Measurements from ENCODE around the gene AKR1D1. TPM values are rescaled to one million over a fixed set of nuclear protein-coding genes. Genes with fewer than 3 reads are reported as not detected.

AKR1D1 gene
- total RNA-seq, 1 donor: not detected

- Histone ChIP-seq H3K9me3 (ENCODE audit: low read depth, low read length) (no peaks in the 10 kb centered on the region), H2AFZ (ENCODE audit: low read length) (no peak overlapping the region), H3K4me1 (ENCODE audit: insufficient read depth, low read length) (peaks cover 8% of the 10 kb centered on the region), H3K4me3 (ENCODE audit: insufficient read depth, low read length) (no peak overlapping the region), H4K20me1 (ENCODE audit: insufficient read depth, low read length) (no peaks in the 10 kb centered on the region), H3K4me2 (ENCODE audit: insufficient read depth, low read length) (no peak overlapping the region), H3K36me3 (ENCODE audit: insufficient read depth, low read length) (no peaks in the 10 kb centered on the region), H3K27ac (ENCODE audit: low read depth, low read length) (no peak overlapping the region), H3K27me3 (ENCODE audit: insufficient read depth, low read length) (no peaks in the 10 kb centered on the region), H3K79me2 (ENCODE audit: insufficient read depth, low read length) (no peaks in the 10 kb centered on the region)
- DNase-seq (ENCODE audit: insufficient read length, low spot score, missing footprints): no peak
- no peak for TF ChIP-seq CTCF (IDR thresholded peaks at IDR 0.05; ENCODE audit: extremely low read depth, low read depth, low read length)
These were observed 53.4 kb downstream of the AKR1D1 start for GRCh38 chr7:138129551-138130165.

GRCh38 chr7:138137423-138138171, 61.3 kb downstream of the AKR1D1 start:
- no peak for DNase-seq (ENCODE audit: insufficient read length, low spot score, missing footprints)
- no peaks in the 10 kb centered on the region for H3K4me1 ChIP-seq (ENCODE audit: insufficient read depth, low read length)
- H3K4me2 ChIP-seq (ENCODE audit: insufficient read depth, low read length): no peak overlapping the region
- H3K9me3 ChIP-seq (ENCODE audit: low read depth, low read length): no peaks in the 10 kb centered on the region
- no peak overlapping the region for H3K27ac ChIP-seq (ENCODE audit: low read depth, low read length)
- no peaks in the 10 kb centered on the region for H4K20me1 ChIP-seq (ENCODE audit: insufficient read depth, low read length)
- TF ChIP-seq CTCF (IDR thresholded peaks at IDR 0.05; ENCODE audit: extremely low read depth, low read depth, low read length): no peak
- no peaks in the 10 kb centered on the region for H3K79me2 ChIP-seq (ENCODE audit: insufficient read depth, low read length)
- H3K36me3 ChIP-seq (ENCODE audit: insufficient read depth, low read length): no peaks in the 10 kb centered on the region
- H2AFZ ChIP-seq (ENCODE audit: low read length): no peak overlapping the region
- H3K27me3 ChIP-seq (ENCODE audit: insufficient read depth, low read length): no peaks in the 10 kb centered on the region
- H3K4me3 ChIP-seq (ENCODE audit: insufficient read depth, low read length): no peak overlapping the region

GRCh38 chr7:138138244-138138643, 62.0 kb downstream of the AKR1D1 start:
- no peak for TF ChIP-seq CTCF (IDR thresholded peaks at IDR 0.05; ENCODE audit: extremely low read depth, low read depth, low read length)

GRCh38 chr7:138142583-138143201, 66.4 kb downstream of the AKR1D1 start:
- TF ChIP-seq CTCF (IDR thresholded peaks at IDR 0.05; ENCODE audit: extremely low read depth, low read depth, low read length): no peak
- Histone ChIP-seq H3K4me1 (ENCODE audit: insufficient read depth, low read length) (no peaks in the 10 kb centered on the region), H3K27me3 (ENCODE audit: insufficient read depth, low read length) (no peaks in the 10 kb centered on the region), H3K4me3 (ENCODE audit: insufficient read depth, low read length) (no peak overlapping the region), H2AFZ (ENCODE audit: low read length) (no peak overlapping the region), H3K4me2 (ENCODE audit: insufficient read depth, low read length) (no peak overlapping the region), H3K9me3 (ENCODE audit: low read depth, low read length) (no peaks in the 10 kb centered on the region), H3K79me2 (ENCODE audit: insufficient read depth, low read length) (no peaks in the 10 kb centered on the region), H3K36me3 (ENCODE audit: insufficient read depth, low read length) (no peaks in the 10 kb centered on the region), H3K27ac (ENCODE audit: low read depth, low read length) (no peak overlapping the region), H4K20me1 (ENCODE audit: insufficient read depth, low read length) (no peaks in the 10 kb centered on the region)
- no peak for DNase-seq (ENCODE audit: insufficient read length, low spot score, missing footprints)

More at GRCh38 chr7:138138244-138138643, 62.0 kb downstream of the AKR1D1 start:
- Histone ChIP-seq H2AFZ (ENCODE audit: low read length) (no peak overlapping the region), H4K20me1 (ENCODE audit: insufficient read depth, low read length) (no peaks in the 10 kb centered on the region), H3K9me3 (ENCODE audit: low read depth, low read length) (no peaks in the 10 kb centered on the region), H3K4me1 (ENCODE audit: insufficient read depth, low read length) (no peaks in the 10 kb centered on the region), H3K27ac (ENCODE audit: low read depth, low read length) (no peak overlapping the region), H3K36me3 (ENCODE audit: insufficient read depth, low read length) (no peaks in the 10 kb centered on the region), H3K4me3 (ENCODE audit: insufficient read depth, low read length) (no peak overlapping the region), H3K27me3 (ENCODE audit: insufficient read depth, low read length) (no peaks in the 10 kb centered on the region), H3K4me2 (ENCODE audit: insufficient read depth, low read length) (no peak overlapping the region), H3K79me2 (ENCODE audit: insufficient read depth, low read length) (no peaks in the 10 kb centered on the region)
- DNase-seq (ENCODE audit: insufficient read length, low spot score, missing footprints): no peak
